ENCODE data around the gene ADAP1.

Gene ADAP1

DNA sequence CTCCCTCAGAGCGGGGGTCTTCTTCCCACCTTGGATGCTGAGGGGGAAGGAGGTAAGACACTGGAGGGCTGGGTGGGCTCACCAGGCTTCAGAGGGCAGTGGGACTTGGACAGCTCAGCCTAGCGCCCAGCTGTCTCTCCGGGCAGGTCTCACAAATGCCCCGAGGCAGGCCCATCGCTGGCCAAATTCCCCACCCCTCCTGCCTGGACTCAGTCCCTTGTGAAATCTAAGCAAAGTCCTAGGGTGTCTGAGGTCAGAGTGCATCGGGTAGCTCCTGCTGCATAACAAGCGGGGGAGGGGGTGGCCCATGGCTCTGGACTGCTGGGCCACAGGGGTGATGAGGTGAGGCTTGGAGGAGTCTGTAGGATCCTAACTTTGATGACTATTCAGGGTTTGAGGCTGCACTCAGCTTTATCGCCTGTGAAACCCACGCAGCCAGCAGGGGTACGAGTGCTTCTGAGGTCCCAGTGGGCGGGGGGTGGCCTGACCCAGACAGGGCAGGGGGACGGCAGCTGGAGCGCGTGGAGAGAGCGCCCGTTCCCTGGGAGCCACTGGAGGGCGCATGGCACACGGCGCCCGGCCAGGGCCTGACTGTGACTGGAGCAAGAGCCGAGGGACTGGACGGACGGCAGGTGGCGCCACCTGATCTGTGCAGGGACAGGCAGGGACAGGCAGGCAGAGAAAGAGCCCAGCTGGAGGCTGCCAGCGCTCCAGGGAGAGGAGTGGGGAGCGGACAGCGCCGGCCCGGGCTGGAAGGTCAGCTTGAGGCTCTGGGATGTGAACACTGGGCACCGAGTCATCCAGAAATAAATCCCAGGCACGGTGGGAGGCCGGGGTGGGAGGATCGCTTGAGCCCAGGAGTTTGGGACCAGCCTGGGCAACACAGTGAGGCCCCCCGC lies 38.5 kb upstream of the ADAP1 start (continued):
- no peak for TF ChIP-seq ZNF571 (tag by site-specific recombination; IDR thresholded peaks at IDR 0.05)
- no peak for TF ChIP-seq ZSCAN23 (tag by site-specific recombination; IDR thresholded peaks at IDR 0.05)
- peak; percentile 82 for TF ChIP-seq ZBTB8A (tag by site-specific recombination; IDR thresholded peaks at IDR 0.05)
- TF ChIP-seq ZNF274 (IDR thresholded peaks at IDR 0.05; ENCODE audit: low read length), result no peak
- TF ChIP-seq ZNF274 (tag by site-specific recombination; IDR thresholded peaks at IDR 0.05; ENCODE audit: borderline replicate concordance), result no peak
- no peak for TF ChIP-seq ZNF292 (tag by site-specific recombination; IDR thresholded peaks at IDR 0.05; ENCODE audit: borderline replicate concordance, low read depth)
- TF ChIP-seq ZNF24 (tag by site-specific recombination; IDR thresholded peaks at IDR 0.05), result 0 out of 2 replicates have a peak, but pooled peaks have one; percentile 58
- peak; percentile 61; the same call in 1 of the 2 replicates for TF ChIP-seq ZNF629 (tag by site-specific recombination; IDR thresholded peaks at IDR 0.05)
- 0 out of 2 replicates have a peak, but pooled peaks have one; percentile 40 for TF ChIP-seq GLI4 (tag by site-specific recombination; IDR thresholded peaks at IDR 0.05)
- TF ChIP-seq, protein P1, sequence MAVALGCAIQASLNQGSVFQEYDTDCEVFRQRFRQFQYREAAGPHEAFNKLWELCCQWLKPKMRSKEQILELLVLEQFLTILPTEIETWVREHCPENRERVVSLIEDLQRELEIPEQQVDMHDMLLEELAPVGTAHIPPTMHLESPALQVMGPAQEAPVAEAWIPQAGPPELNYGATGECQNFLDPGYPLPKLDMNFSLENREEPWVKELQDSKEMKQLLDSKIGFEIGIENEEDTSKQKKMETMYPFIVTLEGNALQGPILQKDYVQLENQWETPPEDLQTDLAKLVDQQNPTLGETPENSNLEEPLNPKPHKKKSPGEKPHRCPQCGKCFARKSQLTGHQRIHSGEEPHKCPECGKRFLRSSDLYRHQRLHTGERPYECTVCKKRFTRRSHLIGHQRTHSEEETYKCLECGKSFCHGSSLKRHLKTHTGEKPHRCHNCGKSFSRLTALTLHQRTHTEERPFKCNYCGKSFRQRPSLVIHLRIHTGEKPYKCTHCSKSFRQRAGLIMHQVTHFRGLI (tag by site-specific recombination; IDR thresholded peaks at IDR 0.05), result peak; percentile 45; the same call in 1 of the 2 replicates
- TF ChIP-seq ZFP3 (tag by site-specific recombination; IDR thresholded peaks at IDR 0.05; ENCODE audit: low read depth), result no peak
- TF ChIP-seq ZNF501 (tag by site-specific recombination; IDR thresholded peaks at IDR 0.05), result peak; percentile 90; the same call in 1 of the 2 replicates
- TF ChIP-seq ZFP69B (tag by site-specific recombination; IDR thresholded peaks at IDR 0.05), result peak; percentile 73; the same call in 1 of the 2 replicates
- 0 out of 2 replicates have a peak, but pooled peaks have one; percentile 38 for TF ChIP-seq WT1 (tag by site-specific recombination; IDR thresholded peaks at IDR 0.05)
- no peak for TF ChIP-seq ZNF140 (tag by site-specific recombination; IDR thresholded peaks at IDR 0.05)
- TF ChIP-seq, protein P2, sequence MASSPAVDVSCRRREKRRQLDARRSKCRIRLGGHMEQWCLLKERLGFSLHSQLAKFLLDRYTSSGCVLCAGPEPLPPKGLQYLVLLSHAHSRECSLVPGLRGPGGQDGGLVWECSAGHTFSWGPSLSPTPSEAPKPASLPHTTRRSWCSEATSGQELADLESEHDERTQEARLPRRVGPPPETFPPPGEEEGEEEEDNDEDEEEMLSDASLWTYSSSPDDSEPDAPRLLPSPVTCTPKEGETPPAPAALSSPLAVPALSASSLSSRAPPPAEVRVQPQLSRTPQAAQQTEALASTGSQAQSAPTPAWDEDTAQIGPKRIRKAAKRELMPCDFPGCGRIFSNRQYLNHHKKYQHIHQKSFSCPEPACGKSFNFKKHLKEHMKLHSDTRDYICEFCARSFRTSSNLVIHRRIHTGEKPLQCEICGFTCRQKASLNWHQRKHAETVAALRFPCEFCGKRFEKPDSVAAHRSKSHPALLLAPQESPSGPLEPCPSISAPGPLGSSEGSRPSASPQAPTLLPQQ (tag by site-specific recombination; IDR thresholded peaks at IDR 0.05), result peak; percentile 80
- peak; percentile 76 for TF ChIP-seq KLF8 (tag by site-specific recombination; IDR thresholded peaks at IDR 0.05)
- peak; percentile 57; the same call in 1 of the 2 replicates for TF ChIP-seq KLF16 (tag by site-specific recombination; IDR thresholded peaks at IDR 0.05)

DNA sequence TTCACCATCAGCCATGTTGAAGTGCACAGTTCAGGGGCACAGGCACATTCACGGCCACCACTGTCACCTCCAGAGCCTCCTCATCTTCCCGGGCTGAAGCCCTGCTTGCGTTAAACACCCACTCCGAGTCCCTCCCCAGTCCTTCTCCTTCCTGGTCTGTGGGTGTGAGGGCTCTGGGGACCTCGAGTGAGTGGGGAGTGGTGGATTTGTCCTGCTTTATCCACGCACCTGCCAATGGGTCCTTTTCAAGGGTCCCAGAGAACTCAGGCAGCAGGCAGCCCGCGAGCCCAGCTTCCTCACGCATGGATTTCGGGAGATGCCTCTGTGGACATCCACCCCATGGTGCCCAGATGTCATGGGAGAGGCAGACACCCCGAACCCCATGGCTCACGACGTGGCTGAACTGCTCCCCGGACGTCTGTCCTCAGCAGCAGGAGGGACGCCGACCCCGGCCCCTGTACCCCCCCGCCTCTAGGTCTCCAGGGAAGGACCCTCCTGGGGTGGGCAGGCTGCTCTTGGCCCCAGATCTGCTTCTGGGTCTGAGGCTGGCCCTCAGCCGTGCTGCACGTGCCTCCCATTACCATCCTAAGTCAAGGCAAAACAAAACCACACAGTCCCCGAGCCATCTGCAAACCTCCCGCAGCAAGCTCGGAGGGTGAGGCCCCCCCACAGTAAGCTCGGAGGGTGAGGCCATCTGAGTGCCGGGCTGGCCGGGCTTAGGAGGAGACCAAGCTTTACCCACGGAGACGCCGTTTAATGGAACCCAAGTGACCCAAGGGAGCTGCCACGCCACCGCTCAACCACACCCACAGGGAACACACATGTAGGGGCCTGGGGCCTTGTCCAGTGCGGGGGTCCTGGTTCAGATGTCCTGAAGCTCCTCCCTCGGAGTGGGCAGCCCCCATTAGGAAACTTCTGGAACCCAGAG lies 37.5 kb upstream of the ADAP1 start:
- Histone ChIP-seq H3K27ac (ENCODE audit: extremely low read depth, low read depth, low read length) (no peak overlapping the region), H3K4me3 (ENCODE audit: low read depth, low read length) (no peak overlapping the region), H3K36me3 (ENCODE audit: control insufficient read depth in 2 of 2, insufficient read depth in 1 of 2, low read length in 2 of 2) (peaks cover 0 to 4% of the 10 kb centered on the region in 2 experiments; a peak in 1 of 3 replicates), H3K4me1 (ENCODE audit: control insufficient read depth, insufficient read depth, low read length) (no peaks in the 10 kb centered on the region; the same call in 1 of the 2 replicates), H3K9me3 (ENCODE audit: control insufficient read depth, insufficient read depth, low read depth, low read length) (no peaks in the 10 kb centered on the region)
- no peak for TF ChIP-seq ZNF112 (tag by site-specific recombination; IDR thresholded peaks at IDR 0.05)
- no peak for TF ChIP-seq ZFP41 (tag by site-specific recombination; IDR thresholded peaks at IDR 0.05; ENCODE audit: borderline replicate concordance)
- peak; percentile 42; the same call in 1 of the 2 replicates for TF ChIP-seq EGR2 (tag by site-specific recombination; IDR thresholded peaks at IDR 0.05; ENCODE audit: low read depth)
- TF ChIP-seq ZFHX2 (tag by site-specific recombination; conservative IDR thresholded peaks at IDR 0.05), result peak; percentile 70
- TF ChIP-seq ZNF335 (tag by site-specific recombination; conservative IDR thresholded peaks at IDR 0.05), result peak; percentile 44; the same call in 1 of the 2 replicates
- CTCF ChIA-PET, result interaction anchor here (0.6 to 7.4 kb wide), 39 partner anchors 10 to 671 kb away, joined by 3 to 149 read pairs (median 6); partner anchors contain the start of genes COX19, CYP2W1 and GPR146
- POLR2A ChIA-PET, result interaction anchor here (1.0 to 1.9 kb wide), 2 partner anchors 28 to 74 kb away, joined by 3 to 12 read pairs; no protein-coding TSS in a partner anchor
